ENCODE results near the gene KIRREL1.
A peak's percentile ranks its signal among the peaks of the same experiment; 100 is the strongest.

The KIRREL1 gene

GRCh38 chr1:158077411-158078256 lies 84.2 kb downstream of the KIRREL1 start:
- DNase-seq: no peak

DNA sequence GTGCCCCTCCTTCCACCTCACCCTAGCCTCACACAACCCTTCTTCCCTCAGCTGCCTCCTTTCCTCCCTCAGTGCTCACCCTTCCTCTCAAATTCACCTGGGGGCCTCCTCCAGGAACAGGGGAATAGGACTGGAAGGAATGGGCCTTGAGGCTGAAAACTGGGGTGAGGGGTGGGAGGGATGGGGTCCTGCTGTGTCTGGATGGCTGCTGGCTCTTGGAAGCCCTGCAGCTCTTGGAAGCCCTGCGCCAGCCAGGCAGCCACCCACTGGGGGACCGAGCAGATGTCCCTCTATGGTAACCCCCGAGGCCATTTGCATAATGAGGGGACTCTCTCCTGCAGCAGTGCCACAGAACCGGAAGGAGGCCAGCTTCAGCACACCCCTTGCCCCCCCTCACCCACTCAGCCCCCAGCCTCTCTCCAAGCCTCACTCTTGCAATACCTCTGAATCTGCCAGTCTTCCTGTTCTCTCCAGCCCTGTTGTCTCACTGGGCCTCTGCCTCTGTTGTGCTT lies 85.2 kb downstream of the KIRREL1 start:
- no peak for DNase-seq

GRCh38 chr1:158080066-158080465 lies 86.6 kb downstream of the KIRREL1 start:
- no peak for DNase-seq

- DNase-seq: no peak
These were observed 90.9 kb downstream of the KIRREL1 start for GRCh38 chr1:158084336-158084735.

- DNase-seq: no peak
These were observed 91.3 kb downstream of the KIRREL1 start for GRCh38 chr1:158084747-158085146.

DNA sequence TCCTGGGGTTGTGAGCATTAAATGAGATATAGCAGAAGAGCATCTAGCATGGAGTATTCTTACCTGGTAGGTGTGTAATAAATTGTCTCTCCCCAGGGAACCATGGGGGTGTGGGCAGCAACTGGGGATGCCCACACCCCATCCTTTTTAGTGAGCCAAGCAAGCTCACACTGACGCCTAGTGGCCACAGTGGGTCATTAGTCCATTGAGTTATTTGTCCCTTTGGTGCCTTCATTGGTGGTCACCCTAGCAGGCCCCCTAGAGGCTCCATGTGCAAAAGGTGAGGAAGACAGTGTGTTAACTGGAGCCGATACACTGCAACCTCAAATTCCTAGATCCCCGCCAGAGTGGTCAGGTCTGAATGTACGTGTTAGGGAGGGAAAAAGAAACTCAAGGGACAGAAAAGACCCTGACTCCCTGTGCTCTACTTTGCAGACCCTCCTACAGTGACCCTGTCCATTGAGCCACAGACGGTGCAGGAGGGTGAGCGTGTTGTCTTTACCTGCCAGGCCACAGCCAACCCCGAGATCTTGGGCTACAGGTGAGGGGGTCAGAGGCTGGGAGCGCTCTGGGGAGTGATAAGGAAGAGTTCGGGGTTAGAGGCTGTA lies 94.0 kb downstream of the KIRREL1 start:
- DNase-seq: peak; percentile 84

- DNase-seq: no peak
These were observed 96.0 kb downstream of the KIRREL1 start for GRCh38 chr1:158089476-158089875.

- no peak for DNase-seq
These were observed 96.6 kb downstream of the KIRREL1 start for GRCh38 chr1:158089925-158090637.

- DNase-seq: no peak
These were observed 99.9 kb downstream of the KIRREL1 start for GRCh38 chr1:158093376-158093775.

DNA sequence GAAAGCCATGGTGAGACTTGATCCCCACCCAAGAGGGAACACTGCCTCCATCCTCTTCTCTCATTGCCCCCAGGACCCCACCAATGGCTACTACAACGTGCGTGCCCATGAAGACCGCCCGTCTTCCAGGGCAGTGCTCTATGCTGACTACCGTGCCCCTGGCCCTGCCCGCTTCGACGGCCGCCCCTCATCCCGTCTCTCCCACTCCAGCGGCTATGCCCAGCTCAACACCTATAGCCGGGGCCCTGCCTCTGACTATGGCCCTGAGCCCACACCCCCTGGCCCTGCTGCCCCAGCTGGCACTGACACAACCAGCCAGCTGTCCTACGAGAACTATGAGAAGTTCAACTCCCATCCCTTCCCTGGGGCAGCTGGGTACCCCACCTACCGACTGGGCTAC lies 101.1 kb downstream of the KIRREL1 start:
- no peak for DNase-seq

DNA sequence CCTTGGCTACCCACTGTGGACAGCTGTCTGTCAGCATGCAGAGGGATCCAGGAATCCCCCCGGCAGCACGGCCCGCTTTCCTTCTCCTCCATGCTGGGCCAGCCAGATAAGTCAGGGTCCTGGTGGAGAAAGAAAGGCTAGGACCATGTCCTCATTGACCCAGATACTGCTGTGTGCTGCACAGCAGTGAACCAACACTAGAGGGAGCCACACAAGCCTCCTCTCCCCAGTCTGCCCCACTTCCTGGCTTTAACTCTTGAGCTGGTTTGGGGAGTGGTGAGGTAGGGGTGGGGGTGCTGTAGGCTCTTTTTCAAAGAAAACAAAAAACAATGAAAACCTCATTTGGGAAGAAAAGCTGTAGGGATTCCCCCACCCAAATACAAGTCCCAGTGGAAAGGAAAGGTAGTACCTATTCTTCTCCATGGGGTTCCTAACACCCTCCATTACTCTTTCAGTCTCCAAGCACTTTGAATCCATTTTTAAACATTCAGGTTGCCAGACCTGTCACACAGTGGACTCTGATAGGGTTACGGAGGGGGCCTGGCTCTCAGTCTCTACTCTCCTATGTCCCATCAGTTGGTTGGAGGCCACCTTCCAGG lies 102.4 kb downstream of the KIRREL1 start:
- DNase-seq: peak; percentile 62

GRCh38 chr1:158098256-158098655 lies 104.8 kb downstream of the KIRREL1 start:
- DNase-seq: no peak

DNA sequence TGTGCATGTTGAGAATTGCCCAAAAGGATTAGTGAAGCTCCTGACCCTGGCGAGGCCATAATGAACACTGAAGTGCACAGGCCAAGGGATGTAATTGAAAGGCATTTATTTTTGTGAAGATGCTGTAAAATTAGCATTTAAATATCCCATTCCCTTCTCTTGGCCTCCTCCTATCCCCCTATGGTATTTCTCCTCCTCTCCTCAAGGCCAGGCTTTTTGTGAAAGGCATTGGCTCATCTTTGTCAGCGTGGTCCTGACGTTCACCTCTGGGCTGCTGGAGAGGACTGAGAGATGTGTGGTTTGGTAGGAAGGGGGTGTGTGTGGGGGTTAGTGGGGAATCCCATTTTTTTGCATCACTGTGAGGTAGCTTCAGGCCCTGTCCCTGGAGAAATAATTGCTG lies 105.7 kb downstream of the KIRREL1 start:
- DNase-seq: no peak

DNA sequence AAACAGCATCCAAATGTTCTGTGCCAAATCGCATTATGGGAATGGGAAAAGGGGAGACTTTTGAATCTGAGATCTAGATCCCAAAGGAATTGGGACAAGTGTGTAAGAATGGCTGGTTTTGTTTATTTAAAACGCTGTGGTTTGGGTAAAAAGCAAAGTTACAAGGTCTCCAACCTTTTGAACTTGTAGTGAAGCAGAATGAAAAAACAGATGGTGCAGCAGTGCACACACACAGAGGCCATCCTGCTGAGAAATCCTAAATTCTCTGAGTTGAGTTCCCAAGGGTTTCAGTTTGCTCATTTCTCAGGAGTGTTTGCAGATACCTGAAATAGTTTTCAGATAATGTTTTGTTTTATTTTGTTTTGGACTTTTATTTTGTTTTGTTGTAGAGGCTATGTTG lies 107.1 kb downstream of the KIRREL1 start:
- DNase-seq: no peak

- DNase-seq: no peak
These were observed 108.0 kb downstream of the KIRREL1 start for GRCh38 chr1:158101455-158101854.

GRCh38 chr1:158101927-158102326 lies 108.5 kb downstream of the KIRREL1 start:
- no peak for DNase-seq

GRCh38 chr1:158102881-158103674 lies 109.6 kb downstream of the KIRREL1 start:
- DNase-seq: no peak

DNA sequence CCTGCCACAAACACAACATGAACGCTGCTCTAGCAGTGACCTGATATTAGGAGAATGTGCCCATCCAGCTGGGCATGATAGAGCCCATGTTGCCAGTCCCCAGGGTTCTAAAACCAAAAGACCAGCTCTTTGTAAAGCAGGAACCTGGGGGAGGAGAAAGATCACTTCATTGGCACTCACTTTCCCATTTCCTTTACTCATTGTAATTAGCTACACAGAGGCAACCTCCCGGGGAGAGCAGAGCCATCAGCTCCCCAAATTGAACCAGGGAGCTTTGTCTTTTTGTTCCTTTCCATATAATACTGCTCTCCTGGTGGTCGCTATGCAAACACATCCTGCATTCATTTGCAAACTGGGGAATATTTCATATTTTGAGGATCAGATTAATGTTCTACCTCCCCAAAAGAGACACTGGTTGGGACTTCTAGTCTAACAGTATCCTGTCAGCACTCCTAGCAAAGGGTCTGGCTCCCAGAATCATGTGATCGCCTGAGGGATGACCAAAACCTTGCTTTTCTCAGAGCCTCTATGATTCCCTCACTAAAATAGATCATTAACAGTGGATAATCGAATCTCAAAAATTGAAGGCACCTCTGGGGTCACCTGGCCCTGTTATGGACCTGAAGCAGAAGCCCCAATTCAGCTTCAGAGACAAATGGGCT lies 110.5 kb downstream of the KIRREL1 start:
- DNase-seq: no peak

- no peak for DNase-seq
These were observed 111.4 kb downstream of the KIRREL1 start for GRCh38 chr1:158104891-158105290.

GRCh38 chr1:158105352-158106095 lies 112.1 kb downstream of the KIRREL1 start:
- DNase-seq: no peak

GRCh38 chr1:158107916-158108315 lies 114.5 kb downstream of the KIRREL1 start:
- DNase-seq: peak; percentile 44
